GM12878 (cell line): ENCODE measurements around the gene FNDC11. TPM values are rescaled to one million over a fixed set of nuclear protein-coding genes. Genes with fewer than 3 reads are reported as not detected.

ENCODE experiments used
- ATAC-seq: fragments of 200-7000 bp; cut with Tn5 transposase; 3 replicates; pipeline ENCODE4 v1.9.1; 2020; ENCODE audit warnings: mild to moderate bottlenecking, moderate library complexity
- BruUV-seq: library from RNA; stranded (reverse); fragments of 400-500 nt; replicated peaks from 2 replicates; lab custom pipeline; 2021; lab: Mats Ljungman, UMichigan
- CTCF ChIA-PET: fragments of 300-600 bp; sonication (Branson Sonifier 250); formaldehyde crosslinking; extraction: SDS; loops from one replicate; lab custom pipeline; 2021; ENCODE audit warnings: inconsistent platforms; lab: Yijun Ruan, JAX
- POLR2A ChIA-PET: fragments of 350-600 bp; formaldehyde crosslinking; extraction: SDS; loops from one replicate; lab custom pipeline; 2021; ENCODE audit warnings: inconsistent platforms; lab: Charles Lee
- RAD21 ChIA-PET: fragments of 300-600 bp; sonication (Branson Sonifier 250); formaldehyde crosslinking; loops from one replicate; lab custom pipeline; 2023; ENCODE audit warnings: antibody characterized with exemption; ENCODE audit not compliant: unreplicated experiment; lab: Charles Lee
- SMC1A ChIA-PET: fragments of 300-600 bp; sonication (Branson Sonifier 250); formaldehyde crosslinking; loops from one replicate; lab custom pipeline; 2023; ENCODE audit not compliant: unreplicated experiment, uncharacterized antibody; lab: Charles Lee
- DNase-seq: peaks from one replicate; pipeline ENCODE4 v3.0.0-alpha.2; 2011; ENCODE audit warnings: low read depth, low spot score
- FAIRE-seq: peaks from 3 replicates; lab custom pipeline; 2011; peaks lifted over from hg19 to GRCh38; lab: Jason Lieb, UNC
- H2AFZ ChIP-seq: 2 replicates; pipeline ENCODE4 v1.6.0; 2011; ENCODE audit warnings: low read depth, low read length, control low read depth; ENCODE audit not compliant: control insufficient read depth
- H3K27ac ChIP-seq: 2 replicates; pipeline ENCODE4 v1.5.1; 2011; ENCODE audit warnings: control low read depth; ENCODE audit not compliant: control insufficient read depth, insufficient read depth
- H3K27me3 ChIP-seq, 2 experiments: replicated peaks in 1 of 2; 2 replicates each; pipeline versions ENCODE4 v1.6.0 to v1.6.1; 2011; ENCODE audit warnings: low read length in 1 of 2; ENCODE audit not compliant: control insufficient read depth in 2 of 2, insufficient read depth in 2 of 2
- H3K36me3 ChIP-seq, 2 experiments: 2 replicates each; pipeline ENCODE4 v1.5.1; 2011; ENCODE audit warnings: low read length in 1 of 2; ENCODE audit not compliant: control insufficient read depth in 2 of 2, insufficient read depth in 2 of 2
- H3K4me1 ChIP-seq: 2 replicates; pipeline ENCODE4 v1.6.1; 2011; ENCODE audit warnings: mild to moderate bottlenecking, low read length, moderate library complexity, mixed read lengths; ENCODE audit not compliant: control insufficient read depth, insufficient read depth
- H3K4me2 ChIP-seq: 2 replicates; pipeline ENCODE4 v1.6.0; 2011; ENCODE audit warnings: control low read depth; ENCODE audit not compliant: control insufficient read depth, insufficient read depth
- H3K4me3 ChIP-seq: fragments of 200-600 bp; sonication (generic); 2 replicates; pipeline ENCODE4 v1.5.1; 2016
- H3K79me2 ChIP-seq: 2 replicates; pipeline ENCODE4 v1.6.0; 2011; ENCODE audit warnings: low read length; ENCODE audit not compliant: control insufficient read depth, insufficient read depth
- H3K9ac ChIP-seq: 2 replicates; pipeline ENCODE4 v1.8.0; 2011; ENCODE audit warnings: low read length, control low read depth, mixed read lengths; ENCODE audit not compliant: control insufficient read depth, insufficient read depth
- H3K9me3 ChIP-seq: replicated peaks from 3 replicates; pipeline ENCODE4 v1.5.1; 2011; ENCODE audit warnings: mild to moderate bottlenecking, low read length; ENCODE audit not compliant: control insufficient read depth, insufficient read depth
- H4K20me1 ChIP-seq: 2 replicates; pipeline ENCODE4 v1.6.0; 2011; ENCODE audit not compliant: control insufficient read depth, insufficient read depth
- ASH2L ChIP-seq: fragments of 300-600, 200-600 bp; sonication (generic); IDR thresholded peaks from 2 replicates; pipeline ENCODE4 v1.6.1; 2017; ENCODE audit warnings: low read depth, mild to moderate bottlenecking, borderline replicate concordance
- BCL3 ChIP-seq: IDR thresholded peaks from 2 replicates; pipeline ENCODE4 v1.6.1; 2011; ENCODE audit warnings: borderline replicate concordance, low read depth, mild to moderate bottlenecking, moderate library complexity, low read length; ENCODE audit not compliant: insufficient read depth, poor library complexity, severe bottlenecking
- BRCA1 ChIP-seq: IDR thresholded peaks from 2 replicates; pipeline ENCODE4 v1.6.1; 2011; ENCODE audit warnings: low read depth, low read length, improper control_type of control experiment
- CBX3 ChIP-seq: fragments of 200-600 bp; sonication (generic); IDR thresholded peaks from 2 replicates; pipeline ENCODE4 v1.6.1; 2016; ENCODE audit warnings: low read depth, borderline replicate concordance
- HDAC6 ChIP-seq: fragments of 200-600 bp; sonication (generic); IDR thresholded peaks from one replicate; pipeline ENCODE4 v1.8.0; 2017; ENCODE audit warnings: antibody characterized with exemption; ENCODE audit not compliant: unreplicated experiment
- HSF1 ChIP-seq: fragments of 150-350 bp; IDR thresholded peaks from 2 replicates; pipeline ENCODE4 v1.6.1; 2014; ENCODE audit warnings: mild to moderate bottlenecking, low read depth, low read length
- IKZF1 ChIP-seq: fragments of 450-650 bp; conservative IDR thresholded peaks from 2 replicates; pipeline ENCODE4 v1.6.1; 2017; ENCODE audit warnings: antibody characterized with exemption, mild to moderate bottlenecking
- MAX ChIP-seq: IDR thresholded peaks from 2 replicates; pipeline ENCODE4 v1.6.1; 2012; ENCODE audit warnings: low read depth, low read length, improper control_type of control experiment
- NFIC ChIP-seq: IDR thresholded peaks from 2 replicates; pipeline ENCODE4 v1.6.1; 2012; ENCODE audit warnings: low read depth, mild to moderate bottlenecking, inconsistent platforms, low read length, moderate library complexity
- PAX5 ChIP-seq: IDR thresholded peaks from 2 replicates; pipeline ENCODE4 v1.6.1; 2011; ENCODE audit warnings: low read depth, low read length, borderline replicate concordance
- PML ChIP-seq: IDR thresholded peaks from 2 replicates; pipeline ENCODE4 v1.6.1; 2012; ENCODE audit warnings: low read length, inconsistent platforms
- RAD21 ChIP-seq: IDR thresholded peaks from 2 replicates; pipeline ENCODE4 v1.6.1; 2011; ENCODE audit warnings: mild to moderate bottlenecking, low read depth, low read length, moderate library complexity; ENCODE audit not compliant: insufficient read depth
- RBBP5 ChIP-seq: fragments of 200-600 bp; sonication (generic); conservative IDR thresholded peaks from 2 replicates; pipeline ENCODE4 v1.6.1; 2016
- SIX5 ChIP-seq: IDR thresholded peaks from 2 replicates; pipeline ENCODE4 v1.6.1; 2011; ENCODE audit warnings: mild to moderate bottlenecking, low read depth, low read length, moderate library complexity; ENCODE audit not compliant: severe bottlenecking
- SP1 ChIP-seq: IDR thresholded peaks from one replicate; pipeline ENCODE4 v1.6.1; 2011; ENCODE audit warnings: low read depth, low read length
- SPI1 ChIP-seq: IDR thresholded peaks from 2 replicates; pipeline ENCODE4 v1.6.1; 2011; ENCODE audit warnings: low read depth, mild to moderate bottlenecking, low read length, moderate library complexity, borderline replicate concordance; ENCODE audit not compliant: insufficient read depth
- TAF1 ChIP-seq: IDR thresholded peaks from 2 replicates; pipeline ENCODE4 v1.6.1; 2011; ENCODE audit warnings: mild to moderate bottlenecking, low read depth, low read length, borderline replicate concordance
- TCF3 ChIP-seq: IDR thresholded peaks from 2 replicates; pipeline ENCODE4 v1.6.1; 2012; ENCODE audit warnings: low read depth, mild to moderate bottlenecking, low read length, borderline replicate concordance; ENCODE audit not compliant: insufficient read depth
- YBX1 ChIP-seq: fragments of 450-650 bp; IDR thresholded peaks from 2 replicates; pipeline ENCODE4 v1.6.1; 2016; ENCODE audit warnings: antibody characterized with exemption
- ZNF622 ChIP-seq: fragments of 450-650 bp; IDR thresholded peaks from 2 replicates; pipeline ENCODE4 v1.6.1; 2017; ENCODE audit warnings: mild to moderate bottlenecking, inconsistent platforms
- WGBS: methylation state at CpG from one replicate; pipeline ENCODE4 v1.1.6; 2016; ENCODE audit warnings: low lambda C conversion rate; ENCODE audit not compliant: insufficient replicate concordance, insufficient coverage; ENCODE audit errors: missing lambda C conversion rate; 5-methylcytosine and 5-hydroxymethylcytosine counted together
- in situ Hi-C: fragments of 300-500 bp; cut with MboI; formaldehyde crosslinking; loops from 9 replicates; pipeline ENCODE4 v1.14.3; 2018; ENCODE audit warnings: mixed read lengths
- intact Hi-C: fragments of 100-400 bp; cut with micrococcal nuclease; formaldehyde crosslinking; loops from one replicate; pipeline ENCODE4 v1.14.2; 2022; ENCODE audit not compliant: unreplicated experiment
- polyA plus RNA-seq, 11 experiments: library from polyadenylated mRNA; depleted of rRNA in 4 of 11; unstranded in 6 of 11; stranded (reverse) in 5 of 11; fragments of >200 nt; fragmentation: Nextera tagmentation in 4 of 11; fragmentation: Illumina TruSeq in 1 of 11; extraction: Ambion mirVana in 4 of 11; extraction: Trizol in 1 of 11; gene quantifications; 1 replicate in 1 of 11; 2 replicates in 10 of 11; pipeline versions ENCODE4 v1.2.1 to v1.2.3, GENCODE V29; 2011 to 2016; ENCODE audit warnings: inconsistent platforms in 2 of 11, missing spikeins in 2 of 11, low read depth in 1 of 11
- total RNA-seq, 4 experiments: library from RNA; depleted of rRNA in 3 of 4; stranded (reverse); fragments of >200 nt in 3 of 4; fragmentation: Illumina TruSeq in 1 of 4; extraction: Trizol in 1 of 4; gene quantifications; 2 replicates each; pipeline versions ENCODE4 v1.2.1 to v1.2.3, GENCODE V29; 2013 to 2021

Gene FNDC11
- total and polyA plus RNA-seq, 10 of the 15 experiments (the other 5 are each of a cell fraction or from before 2014, with no cell fraction given) = 0.09 to 0.72 (median 0.34) TPM; not detected in 2

- Histone ChIP-seq H3K27me3 (no peaks in the 10 kb centered on the region; a peak in 1 of 4 replicates), H3K36me3 (no peaks in the 10 kb centered on the region), H3K4me1 (no peaks in the 10 kb centered on the region), H3K4me2 (no peak overlapping the region), H3K4me3 (no peak overlapping the region), H2AFZ (no peak overlapping the region), H3K9me3 (peaks cover 2% of the 10 kb centered on the region; the same call in 1 of the 3 replicates), H3K9ac (no peak overlapping the region), H3K27ac (no peak overlapping the region), H4K20me1 (no peaks in the 10 kb centered on the region), H3K79me2 (no peaks in the 10 kb centered on the region)
- in situ Hi-C loops = no loop called here
- CTCF ChIA-PET = no interaction called here
- TF ChIP-seq HSF1 (no peak), BRCA1 (no peak), PML (no peak), TAF1 (no peak), BCL3 (no peak), TCF3 (no peak), IKZF1 (no peak), RAD21 (no peak), SIX5 (no peak), MAX (no peak), ASH2L (no peak), RBBP5 (no peak), HDAC6 (no peak), SPI1 (no peak), PAX5 (no peak), CBX3 (no peak), ZNF622 (no peak), NFIC (no peak), SP1 (no peak), YBX1 (no peak)
- no peak for FAIRE-seq
- SMC1A ChIA-PET = no interaction called here
- POLR2A ChIA-PET = no interaction called here
- RAD21 ChIA-PET = no interaction called here
- no peak for DNase-seq
- intact Hi-C loops = no loop called here
- no peak for ATAC-seq
- BruUV-seq = no TSS peak
- 60% methylated on average over 33 of the region's 33 CpGs for WGBS
Observed at GRCh38 chr20:63508072-63508768, 45.7 kb upstream of the FNDC11 start.
